HG03432 (cell line): ENCODE results near the gene CEP135.

Source experiments
- ATAC-seq: cut with Tn5 transposase; IDR thresholded peaks from one replicate; pipeline ENCODE4 v1.9.1; 2021; ENCODE audit warnings: mild to moderate bottlenecking, moderate library complexity; ENCODE audit not compliant: unreplicated experiment

CEP135 gene

GRCh38 chr4:56003606-56004005 lies 54.9 kb downstream of the CEP135 start:
- no peak for ATAC-seq

DNA sequence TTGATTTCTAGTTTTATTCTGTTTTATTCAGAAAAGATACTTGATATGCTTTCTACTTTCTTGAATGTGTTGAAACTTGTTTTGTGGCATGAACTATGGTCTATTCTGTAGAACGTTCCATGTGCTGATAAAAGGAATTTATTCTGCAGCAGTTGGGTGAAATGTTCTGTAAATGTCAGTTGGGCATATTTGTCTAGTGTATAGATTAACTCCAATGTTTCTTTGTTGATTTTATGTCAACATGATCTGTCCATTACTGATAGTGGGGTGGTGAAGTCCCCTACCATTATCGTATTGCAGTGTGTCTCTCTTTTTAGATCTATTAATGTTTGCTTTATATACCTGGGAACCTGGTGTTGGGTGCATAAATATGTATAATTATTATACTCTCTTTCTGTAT lies 55.5 kb downstream of the CEP135 start:
- ATAC-seq: no peak

GRCh38 chr4:56007154-56007553 lies 58.4 kb downstream of the CEP135 start:
- ATAC-seq: no peak

DNA sequence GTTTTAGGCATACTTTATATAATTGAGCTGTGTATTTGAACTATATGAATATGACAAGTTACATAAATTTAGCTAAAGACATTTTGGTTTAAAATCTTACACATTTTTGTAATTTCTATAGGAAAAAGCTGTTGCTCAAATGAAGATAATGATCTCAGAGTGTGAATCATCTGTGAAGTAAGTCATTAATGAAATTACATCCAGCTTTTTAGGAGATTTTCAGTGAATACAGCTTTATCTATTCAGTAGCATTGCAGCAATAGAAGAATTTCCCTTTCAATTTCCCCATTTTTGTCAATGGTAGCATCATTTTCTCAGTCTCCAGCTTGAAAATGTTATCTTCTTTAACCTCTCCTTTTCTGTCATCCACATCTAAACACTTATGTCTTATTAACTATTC lies 59.5 kb downstream of the CEP135 start:
- no peak for ATAC-seq

DNA sequence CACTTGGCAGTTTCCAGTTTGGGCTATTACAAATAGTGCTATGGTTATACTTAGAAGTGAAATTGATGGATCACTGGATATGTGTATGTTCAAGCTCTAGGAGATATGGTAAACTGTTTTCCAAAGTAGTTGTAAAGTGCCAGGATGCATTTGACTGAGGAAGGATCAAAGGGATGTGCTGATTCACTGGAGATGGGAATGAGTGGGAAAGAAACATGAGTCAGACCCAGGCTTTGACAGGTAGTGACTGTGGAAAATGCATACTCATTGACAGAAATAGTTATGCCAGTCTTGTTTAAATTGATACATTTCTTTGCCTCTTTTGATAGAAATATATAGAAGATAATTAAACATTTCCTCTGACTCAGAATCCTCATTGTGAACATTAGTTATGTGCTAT lies 77.9 kb downstream of the CEP135 start:
- no peak for ATAC-seq

DNA sequence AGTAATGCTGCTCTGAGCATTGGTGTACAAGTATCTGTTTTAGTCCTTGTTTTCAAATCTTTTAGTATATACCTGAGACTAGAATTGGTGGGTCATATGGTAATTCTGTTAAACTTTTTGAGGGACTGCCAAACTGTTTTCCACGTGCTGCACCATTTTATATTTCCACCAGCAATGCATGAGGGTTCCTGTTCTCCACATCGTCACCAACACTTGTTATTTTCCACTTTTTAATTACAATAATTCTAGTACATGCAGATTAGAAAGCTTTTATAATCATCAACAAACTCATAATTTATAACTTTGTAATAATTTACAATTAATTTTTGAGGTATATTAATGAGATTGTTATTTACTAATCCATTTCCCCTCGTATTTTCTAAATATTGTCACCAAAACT lies 79.4 kb downstream of the CEP135 start:
- no peak for ATAC-seq

- no peak for ATAC-seq
These were observed 89.9 kb downstream of the CEP135 start for GRCh38 chr4:56038487-56039162.

- ATAC-seq: no peak
These were observed 92.1 kb downstream of the CEP135 start for GRCh38 chr4:56040842-56041241.

GRCh38 chr4:56042225-56042624 lies 93.5 kb downstream of the CEP135 start:
- ATAC-seq: no peak

DNA sequence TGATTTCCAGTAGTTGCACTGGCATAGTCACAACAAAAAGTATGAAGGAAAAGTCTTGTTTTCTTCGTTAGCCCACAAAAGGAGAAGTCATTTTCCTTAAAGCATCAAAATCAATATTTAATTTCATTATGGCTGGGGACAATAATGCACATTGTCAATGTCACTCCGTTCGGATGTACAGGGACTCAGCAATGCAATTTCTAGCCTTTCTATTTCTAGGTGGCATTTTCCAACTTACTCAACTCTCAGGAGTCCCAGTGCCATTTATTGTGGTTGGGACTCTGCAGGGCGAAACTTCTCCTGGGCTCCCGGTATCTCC lies 99.6 kb downstream of the CEP135 start:
- ATAC-seq: no peak

DNA sequence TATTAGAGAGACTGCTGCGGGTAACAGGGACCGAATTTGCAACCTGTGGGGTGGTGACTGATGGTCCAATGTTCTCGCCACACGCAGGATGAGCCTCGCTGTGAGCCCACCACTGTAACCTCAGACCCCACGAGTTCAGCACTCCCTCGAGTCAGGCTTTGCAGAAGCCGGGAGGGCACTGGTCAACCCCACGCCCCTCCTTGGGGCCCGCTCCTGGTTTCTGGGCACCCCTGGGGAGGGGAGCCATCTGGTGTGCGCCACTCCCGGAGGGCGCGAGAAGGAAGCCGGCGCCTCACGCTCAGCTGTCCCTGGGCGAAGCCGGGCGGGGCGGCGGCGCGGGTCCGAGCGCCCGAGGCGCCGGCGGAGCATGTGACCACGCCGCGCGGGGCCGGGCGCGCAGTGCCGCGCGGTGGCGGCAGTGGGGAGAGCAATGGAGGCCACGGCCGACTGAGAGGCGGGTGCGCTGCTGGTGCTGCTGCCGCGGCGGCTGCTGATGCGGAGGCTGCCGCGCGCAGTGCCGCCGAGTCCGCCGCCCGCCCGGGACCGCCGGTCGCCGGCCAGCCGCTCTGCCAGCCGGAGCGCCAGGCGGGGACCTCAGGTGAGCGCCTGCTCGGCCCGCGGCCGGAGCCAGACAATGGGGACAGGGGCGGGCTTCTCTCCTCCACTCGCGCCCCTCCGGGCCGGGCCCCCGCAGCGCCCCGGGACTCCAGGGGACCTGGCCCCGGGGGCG lies 100.1 kb downstream of the CEP135 start:
- peak; percentile 98 for ATAC-seq

DNA sequence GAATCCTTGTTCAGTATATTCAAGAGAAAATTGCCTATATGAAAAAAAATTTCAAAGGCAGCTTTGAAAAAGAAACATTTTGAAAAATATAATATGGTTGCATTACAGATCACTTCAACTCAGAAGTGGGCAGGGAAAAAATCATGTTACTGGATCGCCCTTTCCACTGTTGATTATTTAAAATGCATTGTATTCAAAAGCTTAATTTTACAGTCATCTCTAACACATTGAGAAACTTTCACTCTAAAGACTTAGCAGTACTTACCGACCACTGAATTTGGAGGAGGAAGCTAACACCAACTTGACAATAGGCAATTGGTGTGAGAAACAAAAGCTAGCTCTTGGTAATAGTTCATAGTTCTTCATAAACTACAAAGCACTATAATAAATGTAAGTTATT lies 101.9 kb downstream of the CEP135 start:
- ATAC-seq: no peak

DNA sequence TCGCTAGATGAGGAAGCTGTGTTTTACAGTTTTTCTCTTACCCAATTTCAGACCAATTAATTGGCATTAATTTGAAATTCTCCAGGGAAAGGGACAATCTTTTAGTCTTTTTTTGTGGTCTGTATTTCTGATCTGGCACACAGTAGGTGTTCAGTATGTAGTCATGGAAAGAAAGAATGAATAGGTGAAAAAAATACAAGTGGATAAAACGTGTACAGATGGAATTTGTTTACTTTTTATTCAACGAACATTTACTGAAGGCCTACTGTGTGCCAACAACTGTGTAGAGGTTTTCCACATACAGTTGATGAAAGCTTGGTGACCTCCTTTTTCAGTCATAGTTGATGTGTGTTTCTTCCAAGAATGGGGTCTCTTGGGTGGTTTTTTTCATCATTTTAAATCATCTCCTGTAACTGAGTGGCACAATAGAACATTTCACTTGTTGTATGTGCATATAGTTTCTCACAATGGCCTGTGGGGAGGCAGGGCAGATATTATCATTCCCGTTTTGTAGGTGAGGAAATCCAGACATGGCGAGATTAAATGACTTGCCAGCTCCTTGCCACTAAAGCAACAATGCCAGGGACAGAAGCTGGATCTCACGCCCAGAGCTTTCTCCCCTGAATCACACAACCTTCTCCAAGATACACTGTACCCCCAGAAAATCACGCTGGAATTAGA lies 102.4 kb downstream of the CEP135 start:
- no peak for ATAC-seq

DNA sequence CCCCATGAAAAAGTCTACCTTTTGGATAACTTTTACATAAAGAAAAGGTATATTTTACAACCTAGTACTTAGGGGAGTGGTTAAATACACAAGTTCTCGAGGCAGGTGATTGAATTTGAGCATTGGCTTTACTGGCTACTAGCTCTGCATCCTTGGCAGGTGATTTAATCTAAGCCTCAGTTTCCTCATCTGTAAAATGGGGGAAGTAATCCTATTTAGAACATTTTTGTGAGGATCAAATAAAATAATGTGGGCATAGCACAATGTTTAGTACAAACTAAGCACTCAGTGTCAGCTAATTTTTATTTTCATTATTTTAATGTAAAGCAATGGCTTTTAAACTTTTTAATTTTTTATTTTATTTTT lies 102.9 kb downstream of the CEP135 start:
- ATAC-seq: no peak

GRCh38 chr4:56052481-56052880 lies 103.7 kb downstream of the CEP135 start:
- ATAC-seq: no peak

DNA sequence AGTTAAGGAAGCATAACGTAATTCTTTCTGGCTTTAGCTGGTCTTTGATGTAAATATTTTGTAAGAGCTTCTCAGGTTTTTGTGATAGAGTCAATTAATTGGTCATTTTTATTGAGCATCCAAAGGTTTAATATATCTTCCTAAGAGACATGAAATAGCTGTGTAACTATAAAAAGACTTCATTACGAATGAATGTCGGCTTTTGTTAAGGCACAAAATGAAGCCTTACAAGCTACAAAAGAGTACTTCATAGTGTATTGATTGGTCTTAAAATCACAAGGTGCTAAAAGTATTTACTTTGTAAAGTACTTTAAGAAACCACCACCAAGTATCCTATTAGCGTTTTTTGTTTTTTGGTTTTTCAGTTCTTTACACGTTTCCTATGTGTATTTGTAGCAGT lies 104.2 kb downstream of the CEP135 start:
- no peak for ATAC-seq

DNA sequence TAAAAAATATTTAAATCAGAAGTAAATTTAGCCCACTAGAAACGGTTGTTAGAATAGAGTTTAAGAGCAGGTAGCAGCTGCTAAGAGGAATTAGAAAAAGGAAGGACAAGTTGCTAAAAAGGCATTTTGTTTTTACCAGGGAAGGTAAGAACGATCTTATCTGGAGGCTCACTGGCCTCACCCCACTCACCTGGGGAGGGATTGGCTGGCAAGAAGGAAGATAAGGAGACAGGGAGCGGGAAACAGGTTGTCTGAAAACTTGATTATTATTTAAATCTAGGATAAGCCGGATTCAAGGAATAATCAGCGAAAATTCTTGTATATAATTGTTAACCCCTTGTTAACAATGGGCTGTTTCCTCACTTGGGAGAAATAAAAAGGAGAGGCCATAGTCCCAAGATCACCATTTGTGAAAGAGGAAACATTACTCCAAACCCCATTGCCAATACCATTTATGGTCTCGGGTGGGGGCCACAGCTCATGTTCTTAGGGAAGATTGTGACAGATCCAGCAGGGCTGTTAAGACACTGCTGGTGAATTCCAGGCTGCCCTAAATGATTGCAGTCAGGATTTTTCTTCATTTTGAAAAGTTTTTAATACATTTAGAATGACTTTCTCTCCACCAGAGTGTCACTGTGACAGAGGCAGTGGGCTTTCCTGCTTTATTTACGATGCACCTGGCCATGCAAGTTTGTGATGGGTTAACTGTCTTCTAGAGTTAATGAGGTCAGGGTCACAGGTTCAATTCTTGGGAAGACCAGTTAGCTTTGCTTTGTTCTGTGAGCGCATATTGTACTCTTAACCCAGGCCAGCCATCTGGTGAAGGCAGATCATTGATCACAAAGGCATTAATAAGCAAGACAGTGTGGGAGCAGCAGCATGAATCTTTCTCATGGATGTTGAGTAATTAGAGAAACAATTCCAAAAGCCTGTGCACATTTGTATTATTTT lies 106.6 kb downstream of the CEP135 start:
- no peak for ATAC-seq

GRCh38 chr4:56055991-56056390 lies 107.2 kb downstream of the CEP135 start:
- no peak for ATAC-seq

DNA sequence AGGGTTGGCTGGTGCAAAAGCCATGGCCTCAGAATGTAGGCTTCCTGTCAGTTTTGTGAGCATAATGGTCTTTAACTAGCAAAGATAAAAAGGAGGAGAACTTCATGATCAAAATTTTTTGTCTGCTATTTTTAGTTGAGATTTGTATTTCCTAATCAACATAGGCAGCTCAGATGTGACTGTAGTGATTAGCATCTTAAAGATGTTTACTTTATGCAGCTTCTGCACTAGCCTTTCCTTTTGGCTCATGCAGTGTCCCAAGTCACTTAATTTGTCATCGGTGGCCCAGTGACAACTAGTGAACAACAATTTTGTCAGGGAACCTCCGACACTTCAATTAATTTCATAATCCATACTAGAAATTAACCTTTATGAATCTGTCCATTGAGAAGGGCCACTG lies 109.8 kb downstream of the CEP135 start:
- no peak for ATAC-seq

DNA sequence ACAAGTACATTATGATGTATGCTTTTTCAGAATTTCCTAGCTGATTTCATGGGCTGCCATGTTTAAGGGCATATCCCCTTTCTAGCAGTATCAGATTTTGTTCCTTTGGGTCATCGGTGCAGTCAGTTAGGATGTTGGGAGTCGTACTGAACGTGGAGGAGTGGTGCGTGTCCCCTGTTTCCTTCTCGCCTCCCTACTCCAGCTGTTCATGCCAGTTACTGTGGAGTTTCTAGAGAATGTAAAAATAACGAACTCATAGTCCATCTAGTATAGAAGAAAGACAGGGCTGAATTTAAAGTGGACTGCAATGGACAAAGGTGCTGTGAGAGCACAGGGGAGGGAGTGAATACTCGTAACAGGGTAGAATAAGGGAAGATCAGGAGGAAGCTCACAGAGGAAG lies 111.3 kb downstream of the CEP135 start:
- no peak for ATAC-seq

- ATAC-seq: no peak
These were observed 113.4 kb downstream of the CEP135 start for GRCh38 chr4:56062106-56062505.
